HT-29 (cell line): ENCODE measurements around the gene SLC12A3. TPM values are rescaled to one million over a fixed set of nuclear protein-coding genes. Genes with fewer than 3 reads are reported as not detected.

ENCODE experiments used
- DNase-seq: peaks from one replicate; pipeline ENCODE4 v3.0.0-alpha.2; 2015; ENCODE audit warnings: low spot score
- total RNA-seq: library from RNA; depleted of rRNA; stranded (reverse); fragments of >200 nt; shearing (Covaris generic); gene quantifications from 2 replicates; pipeline ENCODE4 v1.2.3, GENCODE V29; 2014; rRNA removed

Gene SLC12A3
- total RNA-seq, result not detected in 2 replicates

- DNase-seq, result no peak
Observed at GRCh38 chr16:56864960-56865359, at the start of gene SLC12A3. SLC12A3 (plus strand) TSS chr16:56865207; CDS start chr16:56865236, 29 bp downstream.

- no peak for DNase-seq
Observed at GRCh38 chr16:56815721-56816120, 49.3 kb upstream of the SLC12A3 start.

GRCh38 chr16:56817056-56817455 lies 48.0 kb upstream of the SLC12A3 start:
- no peak for DNase-seq

GRCh38 chr16:56817938-56818337 lies 47.1 kb upstream of the SLC12A3 start:
- DNase-seq, result no peak

GRCh38 chr16:56823081-56823733 lies 41.8 kb upstream of the SLC12A3 start:
- no peak for DNase-seq

GRCh38 chr16:56824331-56824730 lies 40.7 kb upstream of the SLC12A3 start:
- peak; percentile 4 for DNase-seq

- DNase-seq, result no peak
Observed at GRCh38 chr16:56824804-56825203, 40.2 kb upstream of the SLC12A3 start.

- DNase-seq, result no peak
Observed at GRCh38 chr16:56825826-56826225, 39.2 kb upstream of the SLC12A3 start.

- no peak for DNase-seq
Observed at GRCh38 chr16:56828647-56829046, 36.4 kb upstream of the SLC12A3 start.

GRCh38 chr16:56830669-56831068 lies 34.3 kb upstream of the SLC12A3 start:
- no peak for DNase-seq

- no peak for DNase-seq
Observed at GRCh38 chr16:56832768-56833167, 32.2 kb upstream of the SLC12A3 start.

GRCh38 chr16:56833243-56833970 lies 31.6 kb upstream of the SLC12A3 start:
- DNase-seq, result no peak

GRCh38 chr16:56835320-56835719 lies 29.7 kb upstream of the SLC12A3 start:
- no peak for DNase-seq

GRCh38 chr16:56836410-56837230 lies 28.4 kb upstream of the SLC12A3 start:
- DNase-seq, result no peak

- no peak for DNase-seq
Observed at GRCh38 chr16:56838622-56839337, 26.2 kb upstream of the SLC12A3 start.

- no peak for DNase-seq
Observed at GRCh38 chr16:56841233-56841632, 23.8 kb upstream of the SLC12A3 start.

- DNase-seq, result no peak
Observed at GRCh38 chr16:56841659-56842058, 23.3 kb upstream of the SLC12A3 start.

- DNase-seq, result no peak
Observed at GRCh38 chr16:56842133-56842532, 22.9 kb upstream of the SLC12A3 start.

GRCh38 chr16:56844056-56844455 lies 21.0 kb upstream of the SLC12A3 start:
- no peak for DNase-seq

GRCh38 chr16:56847173-56847910 lies 17.7 kb upstream of the SLC12A3 start:
- DNase-seq, result no peak
